B cell (primary cell): ENCODE results near the gene RHOH. TPM values are rescaled to one million over a fixed set of nuclear protein-coding genes. Genes with fewer than 3 reads are reported as not detected.
A peak's percentile ranks its signal among the peaks of the same experiment; 100 is the strongest.

ENCODE experiments used
- ATAC-seq: fragments of 200-7000 bp; cut with Tn5 transposase; one replicate; pipeline ENCODE4 v1.10.0; 2021; ENCODE audit warnings: low read depth, mild to moderate bottlenecking, moderate number of reproducible peaks, moderate library complexity
- CTCF ChIA-PET: fragments of 350-600 bp; sonication (Branson Sonifier 250); formaldehyde crosslinking; loops from one replicate; lab custom pipeline; 2021; ENCODE audit warnings: antibody characterized with exemption, inconsistent platforms; lab: Charles Lee
- POLR2A ChIA-PET: fragments of 350-600 bp; sonication (Branson Sonifier 250); formaldehyde crosslinking; loops from one replicate; lab custom pipeline; 2021; ENCODE audit warnings: antibody characterized with exemption; lab: Charles Lee
- DNase-seq: peaks from one replicate; pipeline ENCODE4 v3.0.0; 2013
- H2AFZ ChIP-seq: 2 replicates; pipeline ENCODE4 v1.6.1; 2012; ENCODE audit warnings: mild to moderate bottlenecking, low read depth, low read length; ENCODE audit not compliant: insufficient read depth, poor library complexity, severe bottlenecking
- H3K27ac ChIP-seq, 2 donors: 1 replicate in 1 of 2; 2 replicates in 1 of 2; pipeline ENCODE4 v1.5.1; 2012 to 2013; ENCODE audit warnings: low read length in 2 of 2, mild to moderate bottlenecking in 2 of 2, moderate library complexity in 1 of 2
- H3K27me3 ChIP-seq, 4 experiments: fragments of 200-600 bp in 1 of 4; sonication (generic) in 1 of 4; replicated peaks in 1 of 4; 1 replicate in 2 of 4; 2 replicates in 2 of 4; pipeline versions ENCODE4 v1.6.1 to v1.7.0; 2013 to 2016; ENCODE audit warnings: low read length in 3 of 4, mild to moderate bottlenecking in 2 of 4, mixed read lengths in 1 of 4, moderate library complexity in 1 of 4; ENCODE audit not compliant: insufficient read depth in 4 of 4, control insufficient read depth in 3 of 4; ENCODE audit errors: control extremely low read depth in 1 of 4
- H3K36me3 ChIP-seq, 2 experiments: replicated peaks in 1 of 2; 1 replicate in 1 of 2; 2 replicates in 1 of 2; pipeline versions ENCODE4 v1.6.1 to v1.7.1; 2013; ENCODE audit warnings: low read length in 1 of 2; ENCODE audit not compliant: insufficient read depth in 2 of 2, control insufficient read depth in 1 of 2; ENCODE audit errors: control extremely low read depth in 1 of 2, extremely low read depth in 1 of 2
- H3K4me1 ChIP-seq, 2 donors: fragments of 200-600 bp in 1 of 2; sonication (generic) in 1 of 2; 1 replicate in 1 of 2; 2 replicates in 1 of 2; pipeline versions ENCODE4 v1.5.1 to v1.6.1; 2013 to 2017; ENCODE audit warnings: low read length in 2 of 2; ENCODE audit not compliant: control insufficient read depth in 2 of 2, insufficient read depth in 2 of 2
- H3K4me2 ChIP-seq: replicated peaks from 2 replicates; pipeline ENCODE3; 2012; ENCODE audit warnings: mild to moderate bottlenecking, low read depth, low read length; ENCODE audit not compliant: poor library complexity, severe bottlenecking
- H3K4me3 ChIP-seq, 5 experiments: fragments of 200-600 bp in 1 of 5; sonication (generic) in 1 of 5; 1 replicate in 3 of 5; 2 replicates in 2 of 5; pipeline versions ENCODE4 v1.5.1 to v1.7.0; 2011 to 2016; ENCODE audit warnings: low read length in 4 of 5, mild to moderate bottlenecking in 4 of 5, low read depth in 2 of 5, control low read depth in 1 of 5, moderate library complexity in 1 of 5; ENCODE audit not compliant: insufficient read depth in 1 of 5; ENCODE audit errors: control extremely low read depth in 1 of 5, extremely low read depth in 1 of 5
- H3K79me2 ChIP-seq: fragments of 200-600 bp; sonication (generic); one replicate; pipeline ENCODE4 v1.6.0; 2016; ENCODE audit warnings: low read length; ENCODE audit not compliant: control insufficient read depth, insufficient read depth
- H3K9ac ChIP-seq: fragments of 200-600 bp; sonication (generic); 2 replicates; pipeline ENCODE4 v1.6.1; 2017; ENCODE audit warnings: mild to moderate bottlenecking, low read length, moderate library complexity
- H3K9me3 ChIP-seq, 3 donors: one replicate each; pipeline versions ENCODE4 v1.6.1 to v1.7.1; 2013; ENCODE audit warnings: low read length in 2 of 3; ENCODE audit not compliant: control insufficient read depth in 2 of 3, insufficient read depth in 1 of 3; ENCODE audit errors: control extremely low read depth in 1 of 3
- H4K20me1 ChIP-seq: 2 replicates; pipeline ENCODE4 v1.6.0; 2012; ENCODE audit warnings: mild to moderate bottlenecking, low read length; ENCODE audit not compliant: insufficient read depth, control insufficient read depth, poor library complexity, severe bottlenecking
- H3K27ac Mint-ChIP-seq: one replicate; pipeline ENCODE4 v1.8.0; 2021; ENCODE audit warnings: mixed read lengths
- H3K27me3 Mint-ChIP-seq: one replicate; pipeline ENCODE4 v1.8.0; 2021; ENCODE audit warnings: mixed read lengths
- H3K4me1 Mint-ChIP-seq: one replicate; pipeline ENCODE4 v1.8.0; 2021; ENCODE audit warnings: mixed read lengths
- H3K4me3 Mint-ChIP-seq: one replicate; pipeline ENCODE4 v1.8.0; 2021; ENCODE audit warnings: mixed read lengths
- H3K9me3 Mint-ChIP-seq: one replicate; pipeline ENCODE4 v1.8.0; 2022; ENCODE audit warnings: mixed read lengths; ENCODE audit not compliant: insufficient read depth
- EZH2 ChIP-seq: IDR thresholded peaks from 2 replicates; pipeline ENCODE4 v1.6.1; 2012; ENCODE audit warnings: borderline replicate concordance, low read depth, mild to moderate bottlenecking, moderate library complexity, low read length; ENCODE audit not compliant: insufficient read depth, poor library complexity, severe bottlenecking
- WGBS: methylation state at CpG from one replicate; pipeline ENCODE4 v1.1.5; 2013; ENCODE audit warnings: missing lambda C conversion rate; ENCODE audit not compliant: insufficient coverage; 5-methylcytosine and 5-hydroxymethylcytosine counted together
- intact Hi-C: fragments of 100-400 bp; cut with micrococcal nuclease; formaldehyde crosslinking; loops from one replicate; pipeline ENCODE4 v1.10.0; 2022
- polyA plus RNA-seq: library from polyadenylated mRNA; depleted of rRNA; stranded (reverse); fragments of >200 nt; gene quantifications from 2 replicates; pipeline ENCODE4 v1.2.3, GENCODE V29; 2012
- total RNA-seq, 2 donors: library from RNA; stranded (reverse); fragments of 120-200 nt in 1 of 2; gene quantifications; 1 replicate in 1 of 2; 2 replicates in 1 of 2; pipeline versions ENCODE4 v1.2.3 to v1.2.4, GENCODE V29; 2013 to 2022
- TF ChIP-seq, protein P1 (sequence below): fragments of 200-600 bp; IDR thresholded peaks from one replicate; pipeline ENCODE4 v1.8.0; 2022; ENCODE audit warnings: antibody characterized with exemption, mild to moderate bottlenecking

The RHOH gene
- total and polyA plus RNA-seq, 2 donors (not counting 1 experiment from before 2014, with no cell fraction given), result 118 to 209 TPM

- Histone ChIP-seq H3K27ac (no peak overlapping the region), H3K79me2 (peaks cover 19% of the 10 kb centered on the region), H3K4me2 (no peak overlapping the region), H3K4me3 (no peak overlapping the region), H3K9me3 (no peaks in the 10 kb centered on the region), H3K4me1 (peaks cover 13 to 18% of the 10 kb centered on the region in 2 donors), H3K36me3 (no peaks in the 10 kb centered on the region), H4K20me1 (no peaks in the 10 kb centered on the region), H2AFZ (no peak overlapping the region), H3K9ac (no peak overlapping the region), H3K27me3 (no peaks in the 10 kb centered on the region)
- CTCF ChIA-PET, result interaction anchor here (0.7 to 1.6 kb wide), 2 partner anchors 27 to 39 kb away, joined by 3 to 7 read pairs; no protein-coding TSS in a partner anchor
- H3K9me3 Mint-ChIP-seq, result no peaks in the 10 kb centered on the region
- H3K4me1 Mint-ChIP-seq, result peaks cover 27% of the 10 kb centered on the region
- POLR2A ChIA-PET, result interaction anchor here (0.6 to 0.8 kb wide), 2 partner anchors 13 to 32 kb away, joined by 3 to 4 read pairs; no protein-coding TSS in a partner anchor
- no peak for DNase-seq
- H3K4me3 Mint-ChIP-seq, result no peak overlapping the region
- no CpG with 5 or more reads among the region's 1 CpG for WGBS
- no peak for ATAC-seq
- H3K27me3 Mint-ChIP-seq, result no peaks in the 10 kb centered on the region
- TF ChIP-seq, protein P1, sequence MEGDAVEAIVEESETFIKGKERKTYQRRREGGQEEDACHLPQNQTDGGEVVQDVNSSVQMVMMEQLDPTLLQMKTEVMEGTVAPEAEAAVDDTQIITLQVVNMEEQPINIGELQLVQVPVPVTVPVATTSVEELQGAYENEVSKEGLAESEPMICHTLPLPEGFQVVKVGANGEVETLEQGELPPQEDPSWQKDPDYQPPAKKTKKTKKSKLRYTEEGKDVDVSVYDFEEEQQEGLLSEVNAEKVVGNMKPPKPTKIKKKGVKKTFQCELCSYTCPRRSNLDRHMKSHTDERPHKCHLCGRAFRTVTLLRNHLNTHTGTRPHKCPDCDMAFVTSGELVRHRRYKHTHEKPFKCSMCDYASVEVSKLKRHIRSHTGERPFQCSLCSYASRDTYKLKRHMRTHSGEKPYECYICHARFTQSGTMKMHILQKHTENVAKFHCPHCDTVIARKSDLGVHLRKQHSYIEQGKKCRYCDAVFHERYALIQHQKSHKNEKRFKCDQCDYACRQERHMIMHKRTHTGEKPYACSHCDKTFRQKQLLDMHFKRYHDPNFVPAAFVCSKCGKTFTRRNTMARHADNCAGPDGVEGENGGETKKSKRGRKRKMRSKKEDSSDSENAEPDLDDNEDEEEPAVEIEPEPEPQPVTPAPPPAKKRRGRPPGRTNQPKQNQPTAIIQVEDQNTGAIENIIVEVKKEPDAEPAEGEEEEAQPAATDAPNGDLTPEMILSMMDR, result no peak
- no peak for TF ChIP-seq EZH2
- intact Hi-C loops, result no loop called here
- no peak overlapping the region for H3K27ac Mint-ChIP-seq
Observed at GRCh38 chr4:40269133-40269532, 72.3 kb downstream of the RHOH start.

- H3K4me3 Mint-ChIP-seq, result no peak overlapping the region
- no peak overlapping the region for H3K4me2 ChIP-seq
- H3K4me3 ChIP-seq, result no peak overlapping the region
- no peaks in the 10 kb centered on the region for H3K27me3 Mint-ChIP-seq
- peak; percentile 28 for DNase-seq
- peaks cover 17% of the 10 kb centered on the region for H3K4me1 Mint-ChIP-seq
- no peaks in the 10 kb centered on the region for H3K36me3 ChIP-seq
- H2AFZ ChIP-seq, result no peak overlapping the region
- intact Hi-C loops, result no loop called here
- peaks cover 5 to 9% of the 10 kb centered on the region in 2 donors for H3K4me1 ChIP-seq
- H3K27ac ChIP-seq, result no peak overlapping the region
- WGBS, result 84% methylated on average over 7 of the region's 12 CpGs
- ATAC-seq, result no peak
- ChIA-PET CTCF (interaction anchor here (1.2 to 1.6 kb wide), 2 partner anchors 15 to 37 kb away, joined by 3 to 7 read pairs; no protein-coding TSS in a partner anchor), POLR2A (no interaction called here)
- peaks cover 16% of the 10 kb centered on the region for H3K79me2 ChIP-seq
- no peak overlapping the region for H3K27ac Mint-ChIP-seq
- no peaks in the 10 kb centered on the region for H4K20me1 ChIP-seq
- H3K9me3 ChIP-seq, result no peaks in the 10 kb centered on the region
- no peak for TF ChIP-seq EZH2
- TF ChIP-seq, protein P1, result no peak
- H3K9ac ChIP-seq, result no peak overlapping the region
- no peaks in the 10 kb centered on the region for H3K9me3 Mint-ChIP-seq
- H3K27me3 ChIP-seq, result no peaks in the 10 kb centered on the region
Observed at GRCh38 chr4:40270609-40271008, 73.8 kb downstream of the RHOH start.
